ENCODE results near the gene SPRN.

DNA sequence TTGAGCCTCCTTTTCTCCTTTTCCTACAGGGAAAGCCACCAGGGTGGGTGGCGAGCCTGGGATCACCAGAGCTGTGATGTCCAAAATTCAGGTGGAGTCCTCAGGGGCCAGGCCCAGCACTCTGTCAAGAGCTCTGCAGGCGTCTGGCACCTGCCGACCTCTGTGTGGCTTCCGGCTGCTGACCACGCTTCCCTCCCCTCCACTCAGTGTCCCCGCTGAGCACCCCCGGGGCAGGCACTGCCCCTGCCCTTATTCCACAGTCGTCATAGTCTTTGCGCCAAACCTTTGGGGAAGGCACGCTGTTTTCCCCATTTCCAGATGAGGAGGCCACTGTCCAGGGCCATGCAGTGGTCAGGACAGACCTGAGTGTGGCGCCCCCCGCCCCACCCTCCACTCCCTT, 22.9 kb downstream of the SPRN start:
- TF ChIP-seq POLR2A (IDR thresholded peaks at IDR 0.05; ENCODE audit: low read depth, low read length) (no peak), MAZ (IDR thresholded peaks at IDR 0.05; ENCODE audit: borderline replicate concordance, low read depth, low read length) (no peak), RFX5 (IDR thresholded peaks at IDR 0.05; ENCODE audit: low read depth, low read length) (no peak), MXI1 (IDR thresholded peaks at IDR 0.05; ENCODE audit: borderline replicate concordance, low read depth, low read length) (no peak), USF2 (IDR thresholded peaks at IDR 0.05; ENCODE audit: low read depth, low read length) (no peak), CEBPB (IDR thresholded peaks at IDR 0.05; ENCODE audit: low read depth, low read length) (no peak), CHD1 (IDR thresholded peaks at IDR 0.05; ENCODE audit: low read depth, low read length) (no peak), SMC3 (IDR thresholded peaks at IDR 0.05; ENCODE audit: low read depth, low read length) (no peak), BHLHE40 (IDR thresholded peaks at IDR 0.05; ENCODE audit: low read depth, low read length) (no peak), RCOR1 (IDR thresholded peaks at IDR 0.05; ENCODE audit: insufficient replicate concordance, low read length) (no peak), FOS (IDR thresholded peaks at IDR 0.05; ENCODE audit: low read depth, low read length) (no peak), MAFK (IDR thresholded peaks at IDR 0.05; ENCODE audit: low read depth, low read length) (no peak)
- TF ChIP-seq, protein P1, sequence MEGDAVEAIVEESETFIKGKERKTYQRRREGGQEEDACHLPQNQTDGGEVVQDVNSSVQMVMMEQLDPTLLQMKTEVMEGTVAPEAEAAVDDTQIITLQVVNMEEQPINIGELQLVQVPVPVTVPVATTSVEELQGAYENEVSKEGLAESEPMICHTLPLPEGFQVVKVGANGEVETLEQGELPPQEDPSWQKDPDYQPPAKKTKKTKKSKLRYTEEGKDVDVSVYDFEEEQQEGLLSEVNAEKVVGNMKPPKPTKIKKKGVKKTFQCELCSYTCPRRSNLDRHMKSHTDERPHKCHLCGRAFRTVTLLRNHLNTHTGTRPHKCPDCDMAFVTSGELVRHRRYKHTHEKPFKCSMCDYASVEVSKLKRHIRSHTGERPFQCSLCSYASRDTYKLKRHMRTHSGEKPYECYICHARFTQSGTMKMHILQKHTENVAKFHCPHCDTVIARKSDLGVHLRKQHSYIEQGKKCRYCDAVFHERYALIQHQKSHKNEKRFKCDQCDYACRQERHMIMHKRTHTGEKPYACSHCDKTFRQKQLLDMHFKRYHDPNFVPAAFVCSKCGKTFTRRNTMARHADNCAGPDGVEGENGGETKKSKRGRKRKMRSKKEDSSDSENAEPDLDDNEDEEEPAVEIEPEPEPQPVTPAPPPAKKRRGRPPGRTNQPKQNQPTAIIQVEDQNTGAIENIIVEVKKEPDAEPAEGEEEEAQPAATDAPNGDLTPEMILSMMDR (conservative IDR thresholded peaks at IDR 0.05; ENCODE audit: low read depth, low read length) = no peak
- TF ChIP-seq, protein P2, sequence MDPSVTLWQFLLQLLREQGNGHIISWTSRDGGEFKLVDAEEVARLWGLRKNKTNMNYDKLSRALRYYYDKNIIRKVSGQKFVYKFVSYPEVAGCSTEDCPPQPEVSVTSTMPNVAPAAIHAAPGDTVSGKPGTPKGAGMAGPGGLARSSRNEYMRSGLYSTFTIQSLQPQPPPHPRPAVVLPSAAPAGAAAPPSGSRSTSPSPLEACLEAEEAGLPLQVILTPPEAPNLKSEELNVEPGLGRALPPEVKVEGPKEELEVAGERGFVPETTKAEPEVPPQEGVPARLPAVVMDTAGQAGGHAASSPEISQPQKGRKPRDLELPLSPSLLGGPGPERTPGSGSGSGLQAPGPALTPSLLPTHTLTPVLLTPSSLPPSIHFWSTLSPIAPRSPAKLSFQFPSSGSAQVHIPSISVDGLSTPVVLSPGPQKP (IDR thresholded peaks at IDR 0.05; ENCODE audit: borderline replicate concordance, low read depth, low read length) = no peak

Data from IMR-90 (cell line).